Kidney (tissue), 14 donors: ENCODE data around the gene AJM1. TPM values are rescaled to one million over a fixed set of nuclear protein-coding genes. Genes with fewer than 3 reads are reported as not detected.
A peak's percentile ranks its signal among the peaks of the same experiment; 100 is the strongest.
"Not testable (repeated sequence)": the region's sequence is repeated elsewhere in the genome, so short reads cannot be mapped to it uniquely, and the experiment has no call there.

ENCODE experiments used
- DNase-seq, 5 donors: peaks; one replicate each; pipeline ENCODE4 v3.0.0-alpha.2; 2013 to 2020
- FAIRE-seq: peaks from 2 replicates; lab custom pipeline; 2012; peaks lifted over from hg19 to GRCh38; lab: Jason Lieb, UNC
- H3K27ac ChIP-seq, 2 donors: one replicate each; pipeline ENCODE4 v1.7.0; 2013; ENCODE audit warnings: low read depth in 2 of 2, low read length in 2 of 2, inconsistent platforms in 1 of 2
- H3K27me3 ChIP-seq: one replicate; pipeline ENCODE4 v1.7.1; 2013; ENCODE audit warnings: low read length, inconsistent platforms; ENCODE audit not compliant: control insufficient read depth, insufficient read depth
- H3K36me3 ChIP-seq, 3 donors: one replicate each; pipeline versions ENCODE4 v1.7.0 to v1.7.1; 2013; ENCODE audit warnings: low read length in 3 of 3, control low read depth in 1 of 3, inconsistent platforms in 1 of 3; ENCODE audit not compliant: insufficient read depth in 3 of 3, control insufficient read depth in 2 of 3
- H3K4me1 ChIP-seq, 3 donors: one replicate each; pipeline versions ENCODE4 v1.7.0 to v1.7.1; 2013; ENCODE audit warnings: low read length in 3 of 3, inconsistent platforms in 1 of 3, low read depth in 1 of 3; ENCODE audit not compliant: control insufficient read depth in 2 of 3, insufficient read depth in 2 of 3
- H3K4me3 ChIP-seq, 3 donors: one replicate each; pipeline versions ENCODE4 v1.7.0 to v1.8.1; 2013; ENCODE audit warnings: low read length in 3 of 3, control low read depth in 1 of 3, inconsistent platforms in 1 of 3
- H3K9ac ChIP-seq, 3 donors: one replicate each; pipeline versions ENCODE4 v1.7.0 to v1.7.1; 2013; ENCODE audit warnings: low read length in 3 of 3, control low read depth in 1 of 3, inconsistent platforms in 1 of 3
- H3K9me3 ChIP-seq, 3 donors: one replicate each; pipeline versions ENCODE4 v1.7.0 to v1.7.1; 2013; ENCODE audit warnings: low read length in 3 of 3, control low read depth in 1 of 3, inconsistent platforms in 1 of 3; ENCODE audit not compliant: control insufficient read depth in 2 of 3, insufficient read depth in 1 of 3
- CTCF ChIP-seq: IDR thresholded peaks from 3 replicates; pipeline ENCODE4 v1.5.1; 2012; ENCODE audit warnings: mild to moderate bottlenecking, moderate library complexity, borderline replicate concordance; ENCODE audit not compliant: insufficient read depth; ENCODE audit errors: extremely low read depth
- intact Hi-C: fragments of 100-400 bp; cut with DNase I; formaldehyde crosslinking; loops from one replicate; pipeline ENCODE4 v1.11.1; 2022
- polyA plus RNA-seq: library from polyadenylated mRNA; stranded (reverse); fragments of 350-450 nt; fragmentation: Illumina TruSeq; extraction: RNeasy Lipid Tissue Mini Kit (QIAGEN cat#74804); gene quantifications from one replicate; pipeline ENCODE4 v1.2.3, GENCODE V29; 2014; ENCODE audit warnings: low read depth, low replicate concordance; ENCODE audit not compliant: insufficient read depth
- total RNA-seq: library from RNA; stranded (reverse); fragmentation: NEBNext Ultra II Directional; extraction: Animal tissue kit (Norgen Biotek cat#: 25700); gene quantifications from one replicate; pipeline ENCODE4 v1.2.1, GENCODE V29; 2021
- donor health status: control.
- donor health status: control.
- donor health status: control.
- donor health status: control.
- donor health status: control.
- donor health status: DM: yes; HTN: yes; CAD: no.
- donor health status: Normal renal cell carcinoma (clear cell type).

Gene AJM1
- total and polyA plus RNA-seq, 2 donors from 2014 or later, result 2.5 to 5.3 TPM

GRCh38 chr9:136880651-136881050 lies 38.4 kb downstream of the AJM1 start:
- peaks cover 0 to under 1% (median 0%) of the 10 kb centered on the region in 3 donors for H3K4me1 ChIP-seq
- H3K9ac ChIP-seq, result no peak overlapping the region
- H3K4me3 ChIP-seq, result no peak overlapping the region
- DNase-seq (no peak), FAIRE-seq (no peak)
- TF ChIP-seq CTCF, result no peak
- H3K36me3 ChIP-seq, result no peaks in the 10 kb centered on the region
- no peak overlapping the region for H3K27ac ChIP-seq
- no peaks in the 10 kb centered on the region for H3K9me3 ChIP-seq
- intact Hi-C loops, result no loop called here
- no peaks in the 10 kb centered on the region for H3K27me3 ChIP-seq

- H3K27me3 ChIP-seq, result no peaks in the 10 kb centered on the region
- no peak overlapping the region for H3K9ac ChIP-seq
- peak overlapping the region in 1 of 2 donors; percentile 22 for H3K27ac ChIP-seq
- intact Hi-C loops, result no loop called here
- FAIRE-seq (no peak), DNase-seq (peak in 1 of 5 donors; percentile 34)
- H3K4me1 ChIP-seq, result peaks cover 0 to 2% (median 0%) of the 10 kb centered on the region in 3 donors
- H3K9me3 ChIP-seq, result no peaks in the 10 kb centered on the region
- no peaks in the 10 kb centered on the region for H3K36me3 ChIP-seq
- TF ChIP-seq CTCF, result no peak
- H3K4me3 ChIP-seq, result no peak overlapping the region
Observed at GRCh38 chr9:136881691-136882108, 39.4 kb downstream of the AJM1 start.

GRCh38 chr9:136882109-136882946 lies 40.0 kb downstream of the AJM1 start:
- no peak overlapping the region for H3K4me3 ChIP-seq
- FAIRE-seq (no peak), DNase-seq (peak in 1 of 5 donors; percentile 90)
- no peak overlapping the region for H3K9ac ChIP-seq
- H3K4me1 ChIP-seq, result peaks cover 0 to 2% (median 2%) of the 10 kb centered on the region in 3 donors
- intact Hi-C loops, result no loop called here
- no peaks in the 10 kb centered on the region for H3K27me3 ChIP-seq
- no peaks in the 10 kb centered on the region for H3K9me3 ChIP-seq
- TF ChIP-seq CTCF, result no peak
- peak overlapping the region in 1 of 2 donors; percentile 22 for H3K27ac ChIP-seq
- no peaks in the 10 kb centered on the region for H3K36me3 ChIP-seq

- FAIRE-seq, H3K27me3 ChIP-seq, H3K4me1 ChIP-seq, H3K27ac ChIP-seq, intact Hi-C loops, H3K9ac ChIP-seq, H3K9me3 ChIP-seq, DNase-seq, H3K36me3 ChIP-seq, H3K4me3 ChIP-seq: not testable (repeated sequence)
Observed at GRCh38 chr9:136882947-136883283, 40.6 kb downstream of the AJM1 start.

- DNase-seq, H3K27ac ChIP-seq, intact Hi-C loops, FAIRE-seq, H3K27me3 ChIP-seq, H3K9me3 ChIP-seq, H3K36me3 ChIP-seq, H3K9ac ChIP-seq, H3K4me3 ChIP-seq, H3K4me1 ChIP-seq: not testable (repeated sequence)
Observed at GRCh38 chr9:136883670-136884069, 41.4 kb downstream of the AJM1 start.
